ELF-1 (cell line): ENCODE data around the gene CFAP65.

ENCODE experiments used
- DNase-seq: peaks from one replicate; pipeline ENCODE4 v3.0.0-alpha.2; 2016; ENCODE audit warnings: low read depth, low spot score

Gene CFAP65

GRCh38 chr2:219041252-219041651 lies at the start of gene CFAP65:
Gene CFAP65 (minus strand): TSS chr2:219041516. CDS start chr2:219039048, 2,468 bp downstream.
- DNase-seq = peak; percentile 65

- DNase-seq = no peak
These were observed 49.4 kb upstream of the CFAP65 start for GRCh38 chr2:219090436-219091299.

- DNase-seq = no peak
These were observed 48.0 kb upstream of the CFAP65 start for GRCh38 chr2:219089330-219089729.

GRCh38 chr2:219087848-219088247 lies 46.5 kb upstream of the CFAP65 start:
- no peak for DNase-seq

- no peak for DNase-seq
These were observed 46.0 kb upstream of the CFAP65 start for GRCh38 chr2:219087361-219087760.

- DNase-seq = no peak
These were observed 44.9 kb upstream of the CFAP65 start for GRCh38 chr2:219086196-219086595.

GRCh38 chr2:219084791-219085190 lies 43.5 kb upstream of the CFAP65 start:
- no peak for DNase-seq

- DNase-seq = no peak
These were observed 41.1 kb upstream of the CFAP65 start for GRCh38 chr2:219082332-219082958.

- no peak for DNase-seq
These were observed 40.5 kb upstream of the CFAP65 start for GRCh38 chr2:219081701-219082331.

GRCh38 chr2:219081096-219081495 lies 39.8 kb upstream of the CFAP65 start:
- DNase-seq = peak; percentile 27

- DNase-seq = no peak
These were observed 38.1 kb upstream of the CFAP65 start for GRCh38 chr2:219079417-219079816.

GRCh38 chr2:219078951-219079350 lies 37.6 kb upstream of the CFAP65 start:
- no peak for DNase-seq

- no peak for DNase-seq
These were observed 36.8 kb upstream of the CFAP65 start for GRCh38 chr2:219078126-219078525.

- no peak for DNase-seq
These were observed 34.9 kb upstream of the CFAP65 start for GRCh38 chr2:219076253-219076652.

- peak; percentile 74 for DNase-seq
These were observed 32.3 kb upstream of the CFAP65 start for GRCh38 chr2:219073413-219074129.

GRCh38 chr2:219072741-219073250 lies 31.5 kb upstream of the CFAP65 start:
- no peak for DNase-seq

GRCh38 chr2:219071131-219071816 lies 30.0 kb upstream of the CFAP65 start:
- DNase-seq = no peak

GRCh38 chr2:219065484-219065883 lies 24.2 kb upstream of the CFAP65 start:
- DNase-seq = no peak

- no peak for DNase-seq
These were observed 20.8 kb upstream of the CFAP65 start for GRCh38 chr2:219062081-219062480.

- peak; percentile 30 for DNase-seq
These were observed 19.8 kb upstream of the CFAP65 start, which contains the start of gene IHH for GRCh38 chr2:219060821-219061791. Gene IHH (minus strand): TSS chr2:219060921. CDS start chr2:219060467, 454 bp downstream.
